ENCODE data around the gene NNMT. TPM values are rescaled to one million over a fixed set of nuclear protein-coding genes. Genes with fewer than 3 reads are reported as not detected.

NNMT gene
- polyA plus RNA-seq, 3 donors: 0.18 to 0.80 (median 0.32) TPM

GRCh38 chr11:114262681-114263512, 33.3 kb upstream of the NNMT start:
- DNase-seq (ENCODE audit: low read depth in 3 of 3, low spot score in 2 of 3): no peak

- no peak for DNase-seq (ENCODE audit: low read depth in 3 of 3, low spot score in 2 of 3)
Observed at GRCh38 chr11:114263513-114264170, 32.6 kb upstream of the NNMT start.

- DNase-seq (ENCODE audit: low read depth in 3 of 3, low spot score in 2 of 3): no peak
Observed at GRCh38 chr11:114264381-114264780, 31.8 kb upstream of the NNMT start.

GRCh38 chr11:114265122-114265878, 30.9 kb upstream of the NNMT start:
- no peak for DNase-seq (ENCODE audit: low read depth in 3 of 3, low spot score in 2 of 3)

- DNase-seq (ENCODE audit: low read depth in 3 of 3, low spot score in 2 of 3): no peak
Observed at GRCh38 chr11:114269498-114269897, 26.7 kb upstream of the NNMT start.

GRCh38 chr11:114270531-114271270, 25.5 kb upstream of the NNMT start:
- DNase-seq (ENCODE audit: low read depth in 3 of 3, low spot score in 2 of 3): no peak

GRCh38 chr11:114271316-114271715, 24.9 kb upstream of the NNMT start:
- DNase-seq (ENCODE audit: low read depth in 3 of 3, low spot score in 2 of 3): no peak

- DNase-seq (ENCODE audit: low read depth in 3 of 3, low spot score in 2 of 3): no peak
Observed at GRCh38 chr11:114272311-114272710, 23.9 kb upstream of the NNMT start.

GRCh38 chr11:114273071-114273470, 23.1 kb upstream of the NNMT start:
- DNase-seq (ENCODE audit: low read depth in 3 of 3, low spot score in 2 of 3): no peak

- DNase-seq (ENCODE audit: low read depth in 3 of 3, low spot score in 2 of 3): no peak
Observed at GRCh38 chr11:114273890-114274635, 22.1 kb upstream of the NNMT start.

- DNase-seq (ENCODE audit: low read depth in 3 of 3, low spot score in 2 of 3): no peak
Observed at GRCh38 chr11:114274637-114275036, 21.6 kb upstream of the NNMT start.

GRCh38 chr11:114275280-114275679, 20.9 kb upstream of the NNMT start:
- no peak for DNase-seq (ENCODE audit: low read depth in 3 of 3, low spot score in 2 of 3)

GRCh38 chr11:114276077-114276476, 20.1 kb upstream of the NNMT start:
- no peak for DNase-seq (ENCODE audit: low read depth in 3 of 3, low spot score in 2 of 3)

GRCh38 chr11:114277637-114278341, 18.4 kb upstream of the NNMT start:
- DNase-seq (ENCODE audit: low read depth in 3 of 3, low spot score in 2 of 3): no peak

GRCh38 chr11:114278342-114279065, 17.7 kb upstream of the NNMT start:
- no peak for DNase-seq (ENCODE audit: low read depth in 3 of 3, low spot score in 2 of 3)

GRCh38 chr11:114279792-114280546, 16.2 kb upstream of the NNMT start:
- no peak for DNase-seq (ENCODE audit: low read depth in 3 of 3, low spot score in 2 of 3)

- peak in 1 of 3 donors; percentile 33 for DNase-seq (ENCODE audit: low read depth in 3 of 3, low spot score in 2 of 3)
Observed at GRCh38 chr11:114280696-114281095, 15.5 kb upstream of the NNMT start.

- DNase-seq (ENCODE audit: low read depth in 3 of 3, low spot score in 2 of 3): no peak
Observed at GRCh38 chr11:114281388-114281956, 14.7 kb upstream of the NNMT start.

All from right renal cortex interstitium (tissue), 3 donors.